Measurements from ENCODE around the gene RBM19. TPM values are rescaled to one million over a fixed set of nuclear protein-coding genes. Genes with fewer than 3 reads are reported as not detected.

The RBM19 gene
- total and polyA plus RNA-seq, 2 of the 4 experiments (the other 2 are of a cell fraction) = 18.7 to 19.2 TPM

GRCh38 chr12:113844495-113845210, 121.5 kb downstream of the RBM19 start:
- Histone ChIP-seq H3K9ac (ENCODE audit: low read depth, low read length) (no peak overlapping the region), H3K4me1 (ENCODE audit: control insufficient read depth, insufficient read depth, low read length) (peaks cover 3% of the 10 kb centered on the region; the same call in 1 of the 2 replicates), H2AK5ac (ENCODE audit: low read depth, low read length) (no peak overlapping the region), H4K5ac (ENCODE audit: low read depth, low read length) (no peak overlapping the region), H4K91ac (ENCODE audit: insufficient read depth, low read depth, low read length) (no peak overlapping the region), H3K27ac (ENCODE audit: insufficient read depth, low read length) (no peak overlapping the region), H4K20me1 (ENCODE audit: insufficient read depth, low read length) (no peaks in the 10 kb centered on the region), H3K9me3 (ENCODE audit: control insufficient read depth, insufficient read depth, low read length) (no peaks in the 10 kb centered on the region), H2AFZ (replicated peaks; ENCODE audit: low read length, poor library complexity) (no peak overlapping the region), H2BK20ac (ENCODE audit: low read depth, low read length) (no peak overlapping the region), H3K27me3 (ENCODE audit: control insufficient read depth, insufficient read depth, low read length) (no peaks in the 10 kb centered on the region), H3K4ac (ENCODE audit: low read depth, low read length) (no peak overlapping the region), H2BK5ac (ENCODE audit: low read depth, low read length, poor library complexity, severe bottlenecking) (no peak overlapping the region), H3K4me2 (ENCODE audit: low read depth, low read length) (no peak overlapping the region), H3K23ac (ENCODE audit: low read depth, low read length) (no peak overlapping the region), H2AK9ac (replicated peaks; ENCODE audit: low read depth, low read length, poor library complexity) (no peak overlapping the region), H3K18ac (ENCODE audit: low read depth, low read length) (no peak overlapping the region), H3K79me1 (ENCODE audit: low read depth in 1 of 2, low read length in 2 of 2) (no peaks in the 10 kb centered on the region), H3K36me3 (ENCODE audit: control insufficient read depth, insufficient read depth, low read length) (peaks cover 6% of the 10 kb centered on the region), H3K14ac (replicated peaks; ENCODE audit: low read depth, low read length) (no peak overlapping the region), H3K56ac (ENCODE audit: extremely low read depth, insufficient read depth, low read length) (no peak overlapping the region), H3K9me1 (ENCODE audit: insufficient read depth, low read length) (peaks cover 5% of the 10 kb centered on the region; the same call in 1 of the 2 replicates), H2BK15ac (ENCODE audit: low read depth, low read length) (no peak overlapping the region), H3K4me3 (ENCODE audit: insufficient read depth, low read depth, low read length) (no peak overlapping the region), H2BK120ac (ENCODE audit: low read depth, low read length) (no peak overlapping the region), H4K8ac (ENCODE audit: low read depth in 2 of 2, low read length in 2 of 2) (no peak overlapping the region)
- intact Hi-C loops (cut with micrococcal nuclease) = no loop called here
- dilution Hi-C loops (cut with HindIII; ENCODE audit: low sequenced_read_pairs, unreplicated experiment) = no loop called here
- no peak for TF ChIP-seq ELK1 (IDR thresholded peaks at IDR 0.05; ENCODE audit: borderline replicate concordance, low read depth, low read length)
- DNase-seq (no peak), ATAC-seq (ENCODE audit: low read depth) (no peak)
- in situ Hi-C loops (cut with MboI; ENCODE audit: low sequenced_read_pairs) = no loop called here
- ChIA-PET CTCF (interaction anchor here (0.6 kb wide), 1 partner anchor 73 kb away, joined by 4 read pairs; no protein-coding TSS in a partner anchor), POLR2A (ENCODE audit: unreplicated experiment) (no interaction called here)
- 84% methylated on average over 6 of the region's 31 CpGs; no CpG with 5 or more reads in 1 of the 2 experiments for WGBS, 2 experiments (ENCODE audit: extremely low coverage in 2 of 2, insufficient read length in 1 of 2)
- BruUV-seq (replicated peaks) = no TSS peak
